K562 (cell line): Measurements from ENCODE around the gene FRMD4A. TPM values are rescaled to one million over a fixed set of nuclear protein-coding genes. Genes with fewer than 3 reads are reported as not detected.

Experiments used
- ATAC-seq: fragments of 200-7000 bp; cut with Tn5 transposase; 3 replicates; pipeline ENCODE4 v1.9.1; 2020; ENCODE audit warnings: moderate library complexity
- BruUV-seq: library from RNA; stranded (reverse); fragments of 400-500 nt; replicated peaks from 2 replicates; lab custom pipeline; 2021; lab: Mats Ljungman, UMichigan
- CTCF ChIA-PET: fragments of 300-600 bp; formaldehyde crosslinking; extraction: SDS; loops from one replicate; lab custom pipeline; 2021; ENCODE audit warnings: low intra/inter-chr PET ratio; lab: Yijun Ruan, JAX
- POLR2A ChIA-PET: fragments of 300-600, 350-650 bp; sonication (Branson Sonifier 250); formaldehyde crosslinking; extraction: SDS; loops from one replicate; lab custom pipeline; 2021; ENCODE audit warnings: antibody characterized with exemption, inconsistent platforms; lab: Yijun Ruan, JAX
- DNase-seq, 4 experiments: peaks; one replicate each; pipeline versions ENCODE4 v3.0.0 to v3.0.0-alpha.2; 2011 to 2018; ENCODE audit warnings: low spot score in 3 of 4, mixed read lengths in 3 of 4; ENCODE audit errors: extremely low read depth in 1 of 4
- FAIRE-seq: peaks from 2 replicates; lab custom pipeline; 2011; peaks lifted over from hg19 to GRCh38; lab: Jason Lieb, UNC
- H2AFZ ChIP-seq: 2 replicates; pipeline ENCODE4 v1.6.0; 2011; ENCODE audit warnings: low read depth, low read length, control low read depth, inconsistent platforms
- H3K27ac ChIP-seq: fragments of 200-600 bp; 3 replicates; pipeline ENCODE4 v1.8.0; 2011; ENCODE audit warnings: low read depth, mild to moderate bottlenecking, control low read depth, inconsistent platforms, low read length, moderate library complexity, mixed read lengths; ENCODE audit errors: extremely low read depth
- H3K27me3 ChIP-seq, 2 experiments: fragments of 300-600 bp in 1 of 2; 2 replicates in 1 of 2; 3 replicates in 1 of 2; pipeline versions ENCODE4 v1.6.0 to v1.8.0; 2011; ENCODE audit warnings: inconsistent platforms in 2 of 2, low read length in 2 of 2, mild to moderate bottlenecking in 1 of 2, mixed read lengths in 1 of 2, moderate library complexity in 1 of 2; ENCODE audit not compliant: control insufficient read depth in 2 of 2, insufficient read depth in 2 of 2
- H3K36me3 ChIP-seq: fragments of 300-600 bp; 3 replicates; pipeline ENCODE4 v1.8.0; 2011; ENCODE audit warnings: mild to moderate bottlenecking, low read length, inconsistent platforms; ENCODE audit not compliant: control insufficient read depth, insufficient read depth
- H3K4me1 ChIP-seq, 2 experiments: fragments of 200-600 bp in 1 of 2; replicated peaks in 1 of 2; 2 replicates in 1 of 2; 3 replicates in 1 of 2; pipeline versions ENCODE4 v1.5.1 to v1.8.0; 2011; ENCODE audit warnings: inconsistent platforms in 2 of 2, low read length in 2 of 2, mild to moderate bottlenecking in 1 of 2, mixed read lengths in 1 of 2, moderate library complexity in 1 of 2; ENCODE audit not compliant: control insufficient read depth in 2 of 2, insufficient read depth in 2 of 2
- H3K4me2 ChIP-seq: 2 replicates; pipeline ENCODE4 v1.6.1; 2011; ENCODE audit warnings: low read length, control low read depth, inconsistent platforms, mixed read lengths; ENCODE audit not compliant: insufficient read depth
- H3K4me3 ChIP-seq: fragments of 200-600 bp; sonication (generic), shearing (Covaris generic); 2 replicates; pipeline ENCODE4 v1.5.1; 2016; ENCODE audit warnings: control low read depth, inconsistent platforms
- H3K79me2 ChIP-seq: fragments of 200-600 bp; 3 replicates; pipeline ENCODE4 v1.8.0; 2011; ENCODE audit warnings: low read length, inconsistent platforms; ENCODE audit not compliant: control insufficient read depth, insufficient read depth
- H3K9ac ChIP-seq, 2 experiments: 2 replicates each; pipeline versions ENCODE4 v1.6.0 to v1.6.1; 2011; ENCODE audit warnings: low read depth in 2 of 2, low read length in 2 of 2, control low read depth in 1 of 2, inconsistent platforms in 1 of 2, mild to moderate bottlenecking in 1 of 2, mixed read lengths in 1 of 2; ENCODE audit not compliant: insufficient read depth in 1 of 2
- H3K9me1 ChIP-seq: one replicate; pipeline ENCODE4 v1.6.0; 2011; ENCODE audit warnings: inconsistent platforms, mild to moderate bottlenecking, low read length, moderate library complexity; ENCODE audit not compliant: control insufficient read depth, insufficient read depth
- H3K9me3 ChIP-seq: replicated peaks from 2 replicates; pipeline ENCODE4 v1.5.1; 2011; ENCODE audit warnings: low read depth, low read length, inconsistent platforms; ENCODE audit not compliant: control insufficient read depth, insufficient read depth
- H4K20me1 ChIP-seq: replicated peaks from 2 replicates; pipeline ENCODE4 v1.6.1; 2011; ENCODE audit warnings: low read length, inconsistent platforms, mixed read lengths; ENCODE audit not compliant: control insufficient read depth, insufficient read depth
- E2F3 ChIP-seq: fragments of 250-450 bp; sonication (Bioruptor Pico); IDR thresholded peaks from 2 replicates; pipeline ENCODE4 v1.4.0; 2020; ENCODE audit warnings: mild to moderate bottlenecking
- ELF2 ChIP-seq: fragments of 250-450 bp; sonication (Bioruptor Pico); IDR thresholded peaks from 2 replicates; pipeline ENCODE4 v1.5.0; 2021; ENCODE audit warnings: mild to moderate bottlenecking
- EP400 ChIP-seq: fragments of 450-650 bp; IDR thresholded peaks from 2 replicates; pipeline ENCODE4 v1.6.1; 2017; ENCODE audit warnings: antibody characterized with exemption, mild to moderate bottlenecking, moderate library complexity
- EWSR1 ChIP-seq: fragments of 450-650 bp; IDR thresholded peaks from 2 replicates; pipeline ENCODE4 v1.6.1; 2018; ENCODE audit warnings: borderline replicate concordance, mild to moderate bottlenecking, low read depth, moderate library complexity; ENCODE audit not compliant: partially characterized antibody
- FOXM1 ChIP-seq, 2 experiments: fragments of 450-650 bp in 1 of 2; sonication (generic) in 1 of 2; formaldehyde crosslinking in 1 of 2; IDR thresholded peaks; 2 replicates each; pipeline versions ENCODE4 v1.6.1 to v1.9.0; 2017 to 2022; ENCODE audit warnings: low read depth in 2 of 2, mild to moderate bottlenecking in 2 of 2, missing genetic modification reagents in 1 of 2, moderate library complexity in 1 of 2
- HDAC3 ChIP-seq: fragments of 450-650 bp; IDR thresholded peaks from 2 replicates; pipeline ENCODE4 v1.6.1; 2018; ENCODE audit warnings: borderline replicate concordance, mild to moderate bottlenecking, moderate library complexity; ENCODE audit not compliant: partially characterized antibody
- MED1 ChIP-seq: sonication (generic); formaldehyde crosslinking; IDR thresholded peaks from 2 replicates; pipeline ENCODE4 v1.8.1; 2023; ENCODE audit warnings: missing genetic modification reagents, borderline replicate concordance
- MLLT1 ChIP-seq, 2 experiments: fragments of 450-650 bp; IDR thresholded peaks; 2 replicates each; pipeline ENCODE4 v1.6.1; 2016
- MTA1 ChIP-seq: fragments of 450-650 bp; IDR thresholded peaks from 2 replicates; pipeline ENCODE4 v1.6.1; 2017; ENCODE audit warnings: borderline replicate concordance
- NCOA4 ChIP-seq: fragments of 450-650 bp; IDR thresholded peaks from 2 replicates; pipeline ENCODE4 v1.6.1; 2018; ENCODE audit warnings: mild to moderate bottlenecking; ENCODE audit not compliant: partially characterized antibody
- NFIX ChIP-seq: fragments of 250-450 bp; sonication (Bioruptor Pico); IDR thresholded peaks from 2 replicates; pipeline ENCODE4 v1.4.0; 2020; ENCODE audit warnings: low read depth, mild to moderate bottlenecking, moderate library complexity
- NUFIP1 ChIP-seq: fragments of 450-650 bp; IDR thresholded peaks from 2 replicates; pipeline ENCODE4 v1.6.1; 2018; ENCODE audit not compliant: partially characterized antibody
- PPARD ChIP-seq: fragments of 250-450 bp; sonication (Bioruptor Pico); IDR thresholded peaks from 2 replicates; pipeline ENCODE4 v1.8.0; 2022; ENCODE audit warnings: inconsistent platforms, mild to moderate bottlenecking, moderate library complexity
- SRSF1 ChIP-seq: fragments of 200-400 bp; formaldehyde crosslinking; IDR thresholded peaks from 2 replicates; pipeline ENCODE4 v1.6.1; 2017; ENCODE audit warnings: mild to moderate bottlenecking, low read depth, low read length, moderate library complexity
- WHSC1 ChIP-seq: IDR thresholded peaks from one replicate; pipeline ENCODE4 v1.6.1; 2012; ENCODE audit warnings: low read length, control low read depth, inconsistent platforms
- ZBTB34 ChIP-seq: fragments of 250-450 bp; sonication (Bioruptor Pico); IDR thresholded peaks from 2 replicates; pipeline ENCODE4 v1.8.0; 2021; ENCODE audit warnings: mild to moderate bottlenecking, moderate library complexity
- ZNF224 ChIP-seq: sonication (generic); formaldehyde crosslinking; IDR thresholded peaks from 2 replicates; pipeline ENCODE4 v1.8.0; 2022; ENCODE audit warnings: mild to moderate bottlenecking, missing genetic modification reagents
- ZNF253 ChIP-seq: fragments of 250-450 bp; sonication (Bioruptor Pico); conservative IDR thresholded peaks from 2 replicates; pipeline ENCODE4 v1.6.1; 2021; ENCODE audit warnings: mild to moderate bottlenecking
- ZNF354B ChIP-seq: fragments of 250-450 bp; sonication (Bioruptor Pico); IDR thresholded peaks from 2 replicates; pipeline ENCODE4 v1.4.0; 2020
- ZNF75A ChIP-seq: fragments of 450-650 bp; formaldehyde crosslinking; IDR thresholded peaks from 2 replicates; pipeline ENCODE4 v1.4.0; 2020; ENCODE audit warnings: mild to moderate bottlenecking
- WGBS: fragments of 100-300 bp; shearing (Covaris generic); methylation state at CpG from one replicate; pipeline ENCODE4 v1.1.6; 2016; ENCODE audit warnings: low coverage, mixed read lengths; ENCODE audit not compliant: insufficient coverage; ENCODE audit errors: missing lambda C conversion rate; 5-methylcytosine and 5-hydroxymethylcytosine counted together
- in situ Hi-C: fragments of 300-500 bp; cut with MboI; formaldehyde crosslinking; loops from 4 replicates; pipeline ENCODE4 v1.15.0; 2018; ENCODE audit warnings: inconsistent platforms, mixed read lengths
- intact Hi-C: fragments of 100-400 bp; cut with micrococcal nuclease; formaldehyde crosslinking; loops from 2 replicates; pipeline ENCODE4 v1.14.2; 2022
- polyA plus RNA-seq, 8 experiments: library from polyadenylated mRNA; depleted of rRNA in 4 of 8; stranded (reverse) in 5 of 8; unstranded in 3 of 8; fragments of >200 nt; fragmentation: Nextera tagmentation in 2 of 8; fragmentation: Illumina TruSeq in 1 of 8; extraction: Ambion mirVana in 2 of 8; extraction: Trizol in 1 of 8; gene quantifications; 2 replicates each; pipeline versions ENCODE4 v1.2.1 to v1.2.3, GENCODE V29; 2011 to 2014; ENCODE audit warnings: inconsistent platforms in 1 of 8, missing spikeins in 1 of 8
- total RNA-seq, 7 experiments: library from RNA; depleted of rRNA in 6 of 7; stranded (reverse); fragments of >200 nt in 6 of 7; fragmentation: Illumina TruSeq in 2 of 7; extraction: Trizol in 2 of 7; gene quantifications; 2 replicates each; pipeline versions ENCODE4 v1.2.1 to v1.2.3, GENCODE V29; 2011 to 2021; ENCODE audit warnings: low replicate concordance in 1 of 7

The FRMD4A gene
- total and polyA plus RNA-seq, 9 of the 15 experiments (the other 6 are each of a cell fraction or from before 2014, with no cell fraction given) = 0.80 to 5.2 (median 3.0) TPM

- TF ChIP-seq NUFIP1 (no peak), E2F3 (CRISPR knock-in tag) (no peak), HDAC3 (no peak), MTA1 (no peak), ZBTB34 (CRISPR knock-in tag) (no peak), MLLT1 (IDR thresholded peaks at IDR 0.05) (no peak), PPARD (CRISPR knock-in tag) (no peak)
Measured at GRCh38 chr10:13808556-13809391, 522.0 kb downstream of the FRMD4A start (continued).

GRCh38 chr10:13806419-13806818, 524.3 kb downstream of the FRMD4A start:
- no peak overlapping the region for H3K9ac ChIP-seq
- H3K4me2 ChIP-seq = no peak overlapping the region
- H2AFZ ChIP-seq = no peak overlapping the region
- 0% methylated on average over 3 of the region's 3 CpGs for WGBS
- FAIRE-seq (no peak), DNase-seq (no peak), ATAC-seq (no peak)
- peaks cover 8 to 25% of the 10 kb centered on the region in 2 experiments for H3K27me3 ChIP-seq
- CTCF ChIA-PET = no interaction called here
- no peaks in the 10 kb centered on the region for H3K9me3 ChIP-seq
- H3K27ac ChIP-seq = no peak overlapping the region
- no peaks in the 10 kb centered on the region for H3K9me1 ChIP-seq
- H4K20me1 ChIP-seq = no peaks in the 10 kb centered on the region
- intact Hi-C loops (no loop called here), in situ Hi-C loops (no loop called here)
- H3K36me3 ChIP-seq = no peaks in the 10 kb centered on the region
- POLR2A ChIA-PET = interaction anchor here (0.6 kb wide), 1 partner anchor 207 kb away, joined by 3 read pairs; no protein-coding TSS in a partner anchor
- H3K4me1 ChIP-seq = no peaks in the 10 kb centered on the region
- H3K4me3 ChIP-seq = no peak overlapping the region
- no peaks in the 10 kb centered on the region for H3K79me2 ChIP-seq
- BruUV-seq = no TSS peak
- no peak for TF ChIP-seq ELF2 (CRISPR knock-in tag)
- no peak for TF ChIP-seq WHSC1
- no peak for TF ChIP-seq MED1 (CRISPR knock-in tag)
- TF ChIP-seq EP400 = no peak
- TF ChIP-seq NFIX (CRISPR knock-in tag) = no peak
- TF ChIP-seq NCOA4 = no peak
- TF ChIP-seq SRSF1 = no peak
- TF ChIP-seq ZNF354B (CRISPR knock-in tag) = no peak
- TF ChIP-seq FOXM1 (IDR thresholded peaks at IDR 0.05; ENCODE audit: low read depth) = no peak
- TF ChIP-seq FOXM1 (CRISPR knock-in tag; IDR thresholded peaks at IDR 0.05; ENCODE audit: low read depth) = no peak
- no peak for TF ChIP-seq EWSR1
- TF ChIP-seq ZNF75A (CRISPR knock-in tag) = no peak
- no peak for TF ChIP-seq ZNF253 (CRISPR knock-in tag)
- TF ChIP-seq ZNF224 (CRISPR knock-in tag) = no peak
